HEK293T (cell line): ENCODE data around the gene RGPD5.
"Not testable (repeated sequence)": the region's sequence is repeated elsewhere in the genome, so short reads cannot be mapped to it uniquely, and the experiment has no call there.

Source experiments
- ARNT ChIP-seq: fragments of 450-650 bp; IDR thresholded peaks from 2 replicates; pipeline ENCODE4 v1.6.1; 2017; ENCODE audit warnings: mild to moderate bottlenecking
- BHLHE40 ChIP-seq: fragments of 450-650 bp; IDR thresholded peaks from 2 replicates; pipeline ENCODE4 v1.6.1; 2016; ENCODE audit warnings: mild to moderate bottlenecking, moderate library complexity, borderline replicate concordance
- CTBP1 ChIP-seq: fragments of 450-650 bp; IDR thresholded peaks from 2 replicates; pipeline ENCODE4 v1.6.1; 2016; ENCODE audit warnings: borderline replicate concordance
- ELF4 ChIP-seq: fragments of 450-650 bp; IDR thresholded peaks from 2 replicates; pipeline ENCODE4 v1.6.1; 2017; ENCODE audit warnings: antibody characterized with exemption
- FOXK2 ChIP-seq: fragments of 450-650 bp; IDR thresholded peaks from 2 replicates; pipeline ENCODE4 v1.6.1; 2016; ENCODE audit warnings: mild to moderate bottlenecking
- FOXM1 ChIP-seq: fragments of 450-650 bp; IDR thresholded peaks from 2 replicates; pipeline ENCODE4 v1.6.1; 2017; ENCODE audit warnings: mild to moderate bottlenecking, borderline replicate concordance
- HDGF ChIP-seq: fragments of 450-650 bp; IDR thresholded peaks from 2 replicates; pipeline ENCODE4 v1.6.1; 2017; ENCODE audit warnings: antibody characterized with exemption, borderline replicate concordance
- L3MBTL2 ChIP-seq: fragments of 450-650 bp; conservative IDR thresholded peaks from 2 replicates; pipeline ENCODE4 v1.6.1; 2016; ENCODE audit warnings: mild to moderate bottlenecking
- LEF1 ChIP-seq: fragments of 450-650 bp; IDR thresholded peaks from 2 replicates; pipeline ENCODE4 v1.6.1; 2017; ENCODE audit warnings: mild to moderate bottlenecking, borderline replicate concordance
- SP1 ChIP-seq: fragments of 450-650 bp; IDR thresholded peaks from 2 replicates; pipeline ENCODE4 v1.6.1; 2017
- SUZ12 ChIP-seq: fragments of 450-650 bp; IDR thresholded peaks from 2 replicates; pipeline ENCODE4 v1.6.1; 2016; ENCODE audit warnings: mild to moderate bottlenecking
- TARDBP ChIP-seq: fragments of 450-650 bp; IDR thresholded peaks from 2 replicates; pipeline ENCODE4 v1.6.1; 2016

DNA sequence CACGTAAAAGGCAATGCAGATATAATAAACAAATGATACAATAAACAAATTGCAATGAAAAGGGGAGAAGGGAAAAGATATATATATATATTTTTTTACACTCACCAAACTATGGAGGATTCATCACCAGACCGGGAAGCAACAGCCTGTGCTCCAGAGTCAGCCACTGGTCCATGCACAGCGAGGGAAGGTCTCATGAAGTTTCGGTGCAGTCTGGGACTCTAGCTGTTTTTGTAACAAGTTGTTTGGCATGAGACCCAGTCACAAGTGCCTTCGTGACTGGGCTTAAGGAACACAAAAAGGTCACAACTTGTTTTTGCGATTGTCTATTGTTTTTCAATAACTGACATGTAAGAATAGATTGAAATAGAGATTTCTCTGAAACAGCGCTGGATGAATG is 99.6 kb downstream of the RGPD5 start:
- TF ChIP-seq FOXM1, L3MBTL2, HDGF, ELF4, ARNT, LEF1, FOXK2, SP1, BHLHE40, TARDBP, SUZ12, CTBP1: not testable (repeated sequence)
